Hepatocyte (in vitro differentiated cells): ENCODE results near the gene TPRA1. TPM values are rescaled to one million over a fixed set of nuclear protein-coding genes. Genes with fewer than 3 reads are reported as not detected.

ENCODE experiments used
- DNase-seq: peaks from one replicate; pipeline ENCODE4 v3.0.0-alpha.2; 2016; ENCODE audit warnings: low spot score
- H2AFZ ChIP-seq: fragments of 200-600 bp; sonication (generic); 2 replicates; pipeline ENCODE4 v1.6.0; 2016; ENCODE audit warnings: antibody characterized with exemption, mild to moderate bottlenecking
- H3K27ac ChIP-seq: fragments of 200-600 bp; sonication (generic); 2 replicates; pipeline ENCODE4 v1.5.1; 2016; ENCODE audit warnings: mild to moderate bottlenecking
- H3K27me3 ChIP-seq: fragments of 200-600 bp; sonication (generic); 2 replicates; pipeline ENCODE4 v1.6.1; 2016
- H3K36me3 ChIP-seq: fragments of 200-600 bp; sonication (generic); replicated peaks from 2 replicates; pipeline ENCODE4 v1.5.1; 2016; ENCODE audit warnings: low read depth; ENCODE audit not compliant: insufficient read depth
- H3K4me1 ChIP-seq: fragments of 200-600 bp; sonication (generic); 2 replicates; pipeline ENCODE4 v1.5.1; 2016; ENCODE audit warnings: mild to moderate bottlenecking, moderate library complexity; ENCODE audit not compliant: insufficient read depth
- H3K4me2 ChIP-seq: fragments of 200-600 bp; sonication (generic); 2 replicates; pipeline ENCODE4 v1.6.0; 2016
- H3K4me3 ChIP-seq: fragments of 200-600 bp; sonication (generic); 2 replicates; pipeline ENCODE4 v1.5.1; 2016; ENCODE audit warnings: mild to moderate bottlenecking
- H3K79me2 ChIP-seq: fragments of 200-600 bp; sonication (generic); 2 replicates; pipeline ENCODE4 v1.6.0; 2017; ENCODE audit warnings: mild to moderate bottlenecking
- H3K9me2 ChIP-seq: fragments of 200-600 bp; sonication (generic); replicated peaks from 2 replicates; pipeline ENCODE4 v1.6.0; 2017; ENCODE audit warnings: mild to moderate bottlenecking; ENCODE audit not compliant: insufficient read depth
- H3K9me3 ChIP-seq: fragments of 200-600 bp; sonication (generic); 2 replicates; pipeline ENCODE4 v1.5.1; 2016; ENCODE audit warnings: low read depth, mild to moderate bottlenecking
- H4K20me1 ChIP-seq: fragments of 200-600 bp; sonication (generic); 2 replicates; pipeline ENCODE4 v1.6.0; 2016; ENCODE audit warnings: mild to moderate bottlenecking; ENCODE audit not compliant: insufficient read depth, poor library complexity, severe bottlenecking
- CTCF ChIP-seq: fragments of 200-600 bp; sonication (generic); IDR thresholded peaks from 2 replicates; pipeline ENCODE4 v1.5.1; 2016; ENCODE audit warnings: antibody characterized with exemption, mild to moderate bottlenecking; ENCODE audit not compliant: poor library complexity
- EZH2 ChIP-seq: fragments of 200-600 bp; sonication (generic); IDR thresholded peaks from 2 replicates; pipeline ENCODE4 v1.6.1; 2016; ENCODE audit warnings: antibody characterized with exemption, mild to moderate bottlenecking, borderline replicate concordance
- EZH2phosphoT487 ChIP-seq: fragments of 200-600 bp; sonication (generic); IDR thresholded peaks from one replicate; pipeline ENCODE4 v1.6.1; 2018; ENCODE audit warnings: antibody characterized with exemption, mild to moderate bottlenecking, low read depth, moderate library complexity; ENCODE audit not compliant: unreplicated experiment, severe bottlenecking
- WGBS: methylation state at CpG from one replicate; pipeline ENCODE4 v1.1.6; 2016; ENCODE audit warnings: low lambda C conversion rate; ENCODE audit errors: missing lambda C conversion rate; 5-methylcytosine and 5-hydroxymethylcytosine counted together
- polyA plus RNA-seq: library from polyadenylated mRNA; unstranded; fragments of >200 nt; fragmentation: Nextera tagmentation; extraction: Ambion mirVana; gene quantifications from 2 replicates; pipeline ENCODE4 v1.2.1, GENCODE V29; 2016
- total RNA-seq: library from RNA; depleted of rRNA; stranded (reverse); fragments of >200 nt; gene quantifications from 2 replicates; pipeline ENCODE4 v1.2.3, GENCODE V29; 2014

The TPRA1 gene
- total and polyA plus RNA-seq, 2 experiments from 2014 or later: 41.0 to 57.2 TPM

- Histone ChIP-seq H2AFZ (no peak overlapping the region), H3K36me3 (no peaks in the 10 kb centered on the region), H4K20me1 (no peaks in the 10 kb centered on the region), H3K27me3 (no peaks in the 10 kb centered on the region), H3K27ac (no peak overlapping the region), H3K79me2 (no peaks in the 10 kb centered on the region), H3K4me3 (no peak overlapping the region), H3K9me2 (no peaks in the 10 kb centered on the region), H3K9me3 (no peaks in the 10 kb centered on the region), H3K4me2 (no peak overlapping the region), H3K4me1 (no peaks in the 10 kb centered on the region)
- 98% methylated on average over 6 of the region's 6 CpGs for WGBS
- TF ChIP-seq CTCF: no peak
- no peak for TF ChIP-seq EZH2
- no peak for TF ChIP-seq EZH2phosphoT487
- DNase-seq: no peak
Measured at GRCh38 chr3:127615631-127616305, 25.2 kb upstream of the TPRA1 start.

GRCh38 chr3:127614928-127615589 is 24.5 kb upstream of the TPRA1 start:
- no peak overlapping the region for H3K27ac ChIP-seq

GRCh38 chr3:127613406-127613805 is 22.9 kb upstream of the TPRA1 start:
- H3K27ac ChIP-seq: no peak overlapping the region
- H3K9me3 ChIP-seq: no peaks in the 10 kb centered on the region
- no peak overlapping the region for H3K4me2 ChIP-seq
- no peak for DNase-seq
- H3K27me3 ChIP-seq: no peaks in the 10 kb centered on the region
- H2AFZ ChIP-seq: no peak overlapping the region
- no peaks in the 10 kb centered on the region for H3K9me2 ChIP-seq
- no peaks in the 10 kb centered on the region for H3K36me3 ChIP-seq
- no peaks in the 10 kb centered on the region for H4K20me1 ChIP-seq
- no peak overlapping the region for H3K4me3 ChIP-seq
- no peaks in the 10 kb centered on the region for H3K4me1 ChIP-seq
- TF ChIP-seq CTCF (no peak), EZH2phosphoT487 (no peak), EZH2 (no peak)
- H3K79me2 ChIP-seq: no peaks in the 10 kb centered on the region

More at GRCh38 chr3:127614928-127615589, 24.5 kb upstream of the TPRA1 start:
- no peak for DNase-seq
- no peaks in the 10 kb centered on the region for H3K27me3 ChIP-seq
- H2AFZ ChIP-seq: no peak overlapping the region
- H3K4me2 ChIP-seq: no peak overlapping the region
- no peaks in the 10 kb centered on the region for H3K36me3 ChIP-seq
- H3K79me2 ChIP-seq: no peaks in the 10 kb centered on the region
- TF ChIP-seq EZH2: no peak
- TF ChIP-seq EZH2phosphoT487: no peak
- no peak for TF ChIP-seq CTCF
- no peak overlapping the region for H3K4me3 ChIP-seq
- H3K9me3 ChIP-seq: no peaks in the 10 kb centered on the region
- H3K4me1 ChIP-seq: no peaks in the 10 kb centered on the region
- H4K20me1 ChIP-seq: no peaks in the 10 kb centered on the region
- H3K9me2 ChIP-seq: no peaks in the 10 kb centered on the region
- 83% methylated on average over 4 of the region's 4 CpGs for WGBS
